Measurements from ENCODE around the gene CCN6. TPM values are rescaled to one million over a fixed set of nuclear protein-coding genes. Genes with fewer than 3 reads are reported as not detected.
"Not testable (repeated sequence)": the region's sequence is repeated elsewhere in the genome, so short reads cannot be mapped to it uniquely, and the experiment has no call there.

The CCN6 gene
- total RNA-seq, 1 donor from 2014 or later, result not detected

DNA sequence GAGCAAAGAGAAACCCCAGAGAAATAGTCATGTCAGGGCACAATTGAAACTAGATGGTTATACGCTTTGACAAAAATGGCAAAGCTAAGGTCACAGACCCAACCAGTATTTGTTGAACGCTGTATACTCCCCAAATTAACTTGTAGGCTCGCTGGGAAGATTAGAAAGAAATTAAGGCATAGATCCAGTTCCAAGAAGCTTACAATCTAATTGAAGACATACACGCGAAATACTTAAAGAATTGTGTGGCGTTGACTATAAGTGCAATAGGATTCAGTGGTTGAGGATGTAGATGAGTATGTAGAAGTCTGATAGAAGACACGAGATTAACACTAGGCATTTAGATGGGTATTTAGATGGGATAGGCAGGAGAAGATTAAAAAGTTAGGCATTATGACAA is 34.0 kb downstream of the CCN6 start:
- no peak for TF ChIP-seq CTCF (IDR thresholded peaks at IDR 0.05)

GRCh38 chr6:112096901-112097300 is 43.0 kb downstream of the CCN6 start:
- no peak for DNase-seq
- Histone ChIP-seq H3K4me3 (no peak overlapping the region), H3K27ac (no peak overlapping the region), H3K4me1 (no peaks in the 10 kb centered on the region), H3K9me3 (no peaks in the 10 kb centered on the region), H3K36me3 (no peaks in the 10 kb centered on the region), H3K27me3 (no peaks in the 10 kb centered on the region)
- intact Hi-C loops (cut with DNase I), result no loop called here
- no peak for ATAC-seq
- TF ChIP-seq CTCF (IDR thresholded peaks at IDR 0.05), result no peak

More for the DNA sequence above, 34.0 kb downstream of the CCN6 start:
- Histone ChIP-seq H3K4me1 (peaks cover 3% of the 10 kb centered on the region), H3K27ac (peak overlapping the region; percentile 90), H3K9me3 (no peaks in the 10 kb centered on the region), H3K4me3 (peak overlapping the region; percentile 83), H3K36me3 (peaks cover 11% of the 10 kb centered on the region), H3K27me3 (no peaks in the 10 kb centered on the region)
- intact Hi-C loops (cut with DNase I), result no loop called here
- DNase-seq (no peak), ATAC-seq (no peak)

DNA sequence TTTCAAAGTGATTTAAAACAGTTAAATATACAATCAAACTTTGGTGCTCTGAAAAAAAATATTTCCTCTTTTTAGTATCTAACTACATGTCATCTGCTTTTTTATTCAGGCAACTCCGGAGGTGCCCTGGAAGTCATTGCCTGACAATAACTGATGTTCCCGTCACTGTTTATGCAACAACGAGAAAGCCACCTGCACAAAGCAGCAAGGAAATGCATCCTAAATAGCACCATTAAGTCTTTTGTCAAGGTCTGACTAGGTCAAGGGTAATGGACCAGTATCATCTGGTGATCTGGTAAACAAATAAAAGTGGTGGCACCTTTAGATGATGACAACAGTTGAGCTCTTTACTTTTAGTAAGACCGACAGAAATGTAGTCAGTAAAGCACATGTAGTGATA is 46.7 kb downstream of the CCN6 start:
- no peaks in the 10 kb centered on the region for H3K4me1 ChIP-seq
- no peak for DNase-seq
- H3K27ac ChIP-seq, result no peak overlapping the region
- no peak for ATAC-seq
- H3K36me3 ChIP-seq, result no peaks in the 10 kb centered on the region
- intact Hi-C loops (cut with DNase I), result no loop called here
- TF ChIP-seq CTCF (IDR thresholded peaks at IDR 0.05), result no peak
- no peak overlapping the region for H3K4me3 ChIP-seq
- H3K27me3 ChIP-seq, result no peaks in the 10 kb centered on the region
- H3K9me3 ChIP-seq, result no peaks in the 10 kb centered on the region

GRCh38 chr6:112106026-112106425 is 52.1 kb downstream of the CCN6 start:
- H3K27ac ChIP-seq; H3K9me3 ChIP-seq; H3K4me1 ChIP-seq; H3K4me3 ChIP-seq; DNase-seq; H3K27me3 ChIP-seq; intact Hi-C loops (cut with DNase I); ATAC-seq: not testable (repeated sequence)
- H3K36me3 ChIP-seq, result peaks cover 40% of the 10 kb centered on the region

- TF ChIP-seq CTCF (IDR thresholded peaks at IDR 0.05), result no peak
- intact Hi-C loops (cut with DNase I), result no loop called here
- Histone ChIP-seq H3K4me3 (no peak overlapping the region), H3K27ac (no peak overlapping the region), H3K4me1 (no peaks in the 10 kb centered on the region), H3K9me3 (no peaks in the 10 kb centered on the region), H3K36me3 (peaks cover 41% of the 10 kb centered on the region), H3K27me3 (no peaks in the 10 kb centered on the region)
- DNase-seq (no peak), ATAC-seq (no peak)
These were observed 52.7 kb downstream of the CCN6 start for GRCh38 chr6:112106562-112106961.

DNA sequence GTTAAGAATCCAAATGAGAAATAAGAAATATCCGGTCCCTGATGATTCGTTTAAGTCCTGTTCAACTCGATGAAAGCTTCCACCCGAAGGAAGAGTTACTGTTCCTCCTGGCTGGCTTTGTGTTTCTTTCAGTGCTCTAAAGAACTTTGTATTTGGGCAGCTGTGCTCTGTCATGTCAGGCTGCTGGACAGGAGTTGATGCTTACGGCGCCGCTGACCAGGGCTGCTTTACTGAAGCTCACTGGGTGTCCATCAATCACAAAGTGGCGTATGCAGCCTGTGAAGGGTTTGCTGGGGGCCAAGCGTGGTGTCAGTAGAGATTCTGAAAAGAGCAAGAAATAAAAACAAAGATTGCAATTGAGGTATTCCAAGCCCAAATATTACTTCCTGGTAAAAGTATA is 55.4 kb downstream of the CCN6 start:
- Histone ChIP-seq H3K27me3 (no peaks in the 10 kb centered on the region), H3K4me3 (no peak overlapping the region), H3K27ac (no peak overlapping the region), H3K9me3 (no peaks in the 10 kb centered on the region), H3K4me1 (no peaks in the 10 kb centered on the region), H3K36me3 (peaks cover 66% of the 10 kb centered on the region)
- intact Hi-C loops (cut with DNase I), result no loop called here
- no peak for ATAC-seq
- DNase-seq, result no peak
- TF ChIP-seq CTCF (IDR thresholded peaks at IDR 0.05), result no peak
